DND-41 (cell line): ENCODE results near the gene PRR16.

Experiments
- ATAC-seq: fragments of 200-7000 bp; cut with Tn5 transposase; 3 replicates; pipeline ENCODE4 v1.9.1; 2021; ENCODE audit warnings: low read depth; ENCODE audit not compliant: insufficient read depth
- DNase-seq: peaks from one replicate; pipeline ENCODE4 v3.0.0-alpha.2; 2020
- H2AFZ ChIP-seq: 2 replicates; pipeline ENCODE4 v1.6.0; 2012; ENCODE audit warnings: low read depth, low read length
- H3K27ac ChIP-seq: 2 replicates; pipeline ENCODE4 v1.5.1; 2012; ENCODE audit warnings: low read length, inconsistent platforms
- H3K27me3 ChIP-seq: fragments of 200-600 bp; sonication (generic); 2 replicates; pipeline ENCODE4 v1.6.0; 2012; ENCODE audit warnings: low read length, mild to moderate bottlenecking, inconsistent platforms; ENCODE audit not compliant: insufficient read depth, poor library complexity
- H3K36me3 ChIP-seq: 2 replicates; pipeline ENCODE4 v1.5.1; 2012; ENCODE audit warnings: low read length, inconsistent platforms; ENCODE audit not compliant: insufficient read depth
- H3K4me1 ChIP-seq: 2 replicates; pipeline ENCODE4 v1.5.1; 2012; ENCODE audit warnings: mild to moderate bottlenecking, low read length; ENCODE audit not compliant: insufficient read depth
- H3K4me2 ChIP-seq: 2 replicates; pipeline ENCODE4 v1.6.0; 2012; ENCODE audit warnings: mild to moderate bottlenecking, moderate library complexity, low read length, inconsistent platforms; ENCODE audit not compliant: insufficient read depth
- H3K4me3 ChIP-seq, 2 experiments: fragments of 200-600 bp in 1 of 2; shearing (Covaris generic) in 1 of 2; 2 replicates each; pipeline ENCODE4 v1.5.1; 2012 to 2016; ENCODE audit warnings: inconsistent platforms in 2 of 2, low read length in 2 of 2, mild to moderate bottlenecking in 2 of 2, low read depth in 1 of 2, moderate library complexity in 1 of 2
- H3K79me2 ChIP-seq: 2 replicates; pipeline ENCODE4 v1.6.0; 2012; ENCODE audit warnings: low read length, inconsistent platforms; ENCODE audit not compliant: insufficient read depth
- H3K9ac ChIP-seq: 2 replicates; pipeline ENCODE4 v1.6.0; 2012; ENCODE audit warnings: low read depth, mild to moderate bottlenecking, inconsistent platforms, low read length, moderate library complexity
- H3K9me3 ChIP-seq: 2 replicates; pipeline ENCODE4 v1.5.1; 2012; ENCODE audit warnings: low read length, moderate library complexity, mild to moderate bottlenecking, inconsistent platforms; ENCODE audit not compliant: insufficient read depth, severe bottlenecking
- H4K20me1 ChIP-seq: 2 replicates; pipeline ENCODE4 v1.6.0; 2012; ENCODE audit warnings: low read length; ENCODE audit not compliant: insufficient read depth
- CTCF ChIP-seq: IDR thresholded peaks from 2 replicates; pipeline ENCODE4 v1.5.1; 2012; ENCODE audit warnings: borderline replicate concordance, low read length, moderate library complexity, mild to moderate bottlenecking; ENCODE audit not compliant: poor library complexity, severe bottlenecking; ENCODE audit errors: extremely low read depth
- EZH2 ChIP-seq: IDR thresholded peaks from 3 replicates; pipeline ENCODE4 v1.6.1; 2012; ENCODE audit warnings: borderline replicate concordance, low read depth, mild to moderate bottlenecking, moderate library complexity, low read length, inconsistent platforms; ENCODE audit not compliant: severe bottlenecking

PRR16 gene

DNA sequence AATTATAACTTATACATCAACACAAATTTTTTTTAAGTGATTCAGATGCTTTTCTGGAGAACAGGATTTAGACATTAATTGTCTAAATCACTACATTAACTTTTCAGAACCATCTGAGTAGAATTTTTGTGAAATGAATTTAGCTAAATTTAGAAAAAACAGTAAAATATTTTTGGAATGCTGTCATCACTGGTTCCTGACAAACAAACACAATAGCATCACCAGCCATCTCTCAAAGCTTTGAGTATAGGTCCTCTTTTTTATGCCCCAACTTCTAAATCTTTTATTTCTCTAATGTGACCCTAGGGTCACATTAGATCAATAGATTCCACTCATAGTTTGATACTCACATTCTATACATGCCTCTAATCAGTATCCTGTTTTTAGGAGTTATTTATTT is 104.6 kb downstream of the PRR16 start:
- ATAC-seq (no peak), DNase-seq (no peak)
- Histone ChIP-seq H3K9me3 (peaks cover 3% of the 10 kb centered on the region), H3K4me3 (no peak overlapping the region), H3K36me3 (no peaks in the 10 kb centered on the region), H3K27ac (no peak overlapping the region), H3K79me2 (no peaks in the 10 kb centered on the region), H3K4me2 (no peak overlapping the region), H3K27me3 (no peaks in the 10 kb centered on the region), H3K4me1 (no peaks in the 10 kb centered on the region), H2AFZ (no peak overlapping the region), H4K20me1 (no peaks in the 10 kb centered on the region), H3K9ac (no peak overlapping the region)
- TF ChIP-seq CTCF = no peak
- no peak for TF ChIP-seq EZH2

GRCh38 chr5:120576588-120576987 is 112.5 kb downstream of the PRR16 start:
- no peak overlapping the region for H3K27ac ChIP-seq
- H3K27me3 ChIP-seq = no peaks in the 10 kb centered on the region
- DNase-seq (no peak), ATAC-seq (no peak)
- no peaks in the 10 kb centered on the region for H3K9me3 ChIP-seq
- no peak for TF ChIP-seq EZH2
- no peak for TF ChIP-seq CTCF
- no peaks in the 10 kb centered on the region for H3K79me2 ChIP-seq
- no peaks in the 10 kb centered on the region for H3K36me3 ChIP-seq
- no peak overlapping the region for H2AFZ ChIP-seq
- H3K4me1 ChIP-seq = no peaks in the 10 kb centered on the region
- no peak overlapping the region for H3K9ac ChIP-seq
- no peak overlapping the region for H3K4me3 ChIP-seq
- H3K4me2 ChIP-seq = no peak overlapping the region
- H4K20me1 ChIP-seq = no peaks in the 10 kb centered on the region

- Histone ChIP-seq H3K79me2 (no peaks in the 10 kb centered on the region), H3K4me3 (no peak overlapping the region), H3K4me1 (no peaks in the 10 kb centered on the region), H3K27ac (no peak overlapping the region), H3K9ac (no peak overlapping the region), H4K20me1 (no peaks in the 10 kb centered on the region), H3K4me2 (no peak overlapping the region), H2AFZ (no peak overlapping the region), H3K9me3 (no peaks in the 10 kb centered on the region), H3K27me3 (no peaks in the 10 kb centered on the region), H3K36me3 (no peaks in the 10 kb centered on the region)
- no peak for DNase-seq
- TF ChIP-seq EZH2 = no peak
- TF ChIP-seq CTCF = no peak
- ATAC-seq = no peak
Measured at GRCh38 chr5:120582635-120583034, 118.5 kb downstream of the PRR16 start.

- Histone ChIP-seq H3K4me3 (no peak overlapping the region), H3K27ac (no peak overlapping the region), H3K4me2 (no peak overlapping the region), H3K9ac (no peak overlapping the region), H3K4me1 (no peaks in the 10 kb centered on the region), H3K79me2 (no peaks in the 10 kb centered on the region), H4K20me1 (no peaks in the 10 kb centered on the region), H3K27me3 (no peaks in the 10 kb centered on the region), H3K36me3 (no peaks in the 10 kb centered on the region), H3K9me3 (peaks cover 8% of the 10 kb centered on the region), H2AFZ (no peak overlapping the region)
- no peak for TF ChIP-seq CTCF
- no peak for TF ChIP-seq EZH2
- ATAC-seq (no peak), DNase-seq (no peak)
Measured at GRCh38 chr5:120586646-120587045, 122.5 kb downstream of the PRR16 start.
